K562 (cell line): ENCODE data around the gene LRRC43. TPM values are rescaled to one million over a fixed set of nuclear protein-coding genes. Genes with fewer than 3 reads are reported as not detected.

Experiments
- ATAC-seq: fragments of 200-7000 bp; cut with Tn5 transposase; 3 replicates; pipeline ENCODE4 v1.9.1; 2020; ENCODE audit warnings: moderate library complexity
- BruUV-seq: library from RNA; stranded (reverse); fragments of 400-500 nt; replicated peaks from 2 replicates; lab custom pipeline; 2021; lab: Mats Ljungman, UMichigan
- CTCF ChIA-PET: fragments of 300-600 bp; formaldehyde crosslinking; extraction: SDS; loops from one replicate; lab custom pipeline; 2021; ENCODE audit warnings: low intra/inter-chr PET ratio; lab: Yijun Ruan, JAX
- POLR2A ChIA-PET: fragments of 300-600, 350-650 bp; sonication (Branson Sonifier 250); formaldehyde crosslinking; extraction: SDS; loops from one replicate; lab custom pipeline; 2021; ENCODE audit warnings: antibody characterized with exemption, inconsistent platforms; lab: Yijun Ruan, JAX
- DNase-seq, 4 experiments: peaks; one replicate each; pipeline versions ENCODE4 v3.0.0 to v3.0.0-alpha.2; 2011 to 2018; ENCODE audit warnings: low spot score in 3 of 4, mixed read lengths in 3 of 4; ENCODE audit errors: extremely low read depth in 1 of 4
- FAIRE-seq: peaks from 2 replicates; lab custom pipeline; 2011; peaks lifted over from hg19 to GRCh38; lab: Jason Lieb, UNC
- H2AFZ ChIP-seq: 2 replicates; pipeline ENCODE4 v1.6.0; 2011; ENCODE audit warnings: low read depth, low read length, control low read depth, inconsistent platforms
- H3K27ac ChIP-seq: fragments of 200-600 bp; 3 replicates; pipeline ENCODE4 v1.8.0; 2011; ENCODE audit warnings: low read depth, mild to moderate bottlenecking, control low read depth, inconsistent platforms, low read length, moderate library complexity, mixed read lengths; ENCODE audit errors: extremely low read depth
- H3K27me3 ChIP-seq, 2 experiments: fragments of 300-600 bp in 1 of 2; 2 replicates in 1 of 2; 3 replicates in 1 of 2; pipeline versions ENCODE4 v1.6.0 to v1.8.0; 2011; ENCODE audit warnings: inconsistent platforms in 2 of 2, low read length in 2 of 2, mild to moderate bottlenecking in 1 of 2, mixed read lengths in 1 of 2, moderate library complexity in 1 of 2; ENCODE audit not compliant: control insufficient read depth in 2 of 2, insufficient read depth in 2 of 2
- H3K36me3 ChIP-seq: fragments of 300-600 bp; 3 replicates; pipeline ENCODE4 v1.8.0; 2011; ENCODE audit warnings: mild to moderate bottlenecking, low read length, inconsistent platforms; ENCODE audit not compliant: control insufficient read depth, insufficient read depth
- H3K4me1 ChIP-seq, 2 experiments: fragments of 200-600 bp in 1 of 2; replicated peaks in 1 of 2; 2 replicates in 1 of 2; 3 replicates in 1 of 2; pipeline versions ENCODE4 v1.5.1 to v1.8.0; 2011; ENCODE audit warnings: inconsistent platforms in 2 of 2, low read length in 2 of 2, mild to moderate bottlenecking in 1 of 2, mixed read lengths in 1 of 2, moderate library complexity in 1 of 2; ENCODE audit not compliant: control insufficient read depth in 2 of 2, insufficient read depth in 2 of 2
- H3K4me2 ChIP-seq: 2 replicates; pipeline ENCODE4 v1.6.1; 2011; ENCODE audit warnings: low read length, control low read depth, inconsistent platforms, mixed read lengths; ENCODE audit not compliant: insufficient read depth
- H3K4me3 ChIP-seq: fragments of 200-600 bp; sonication (generic), shearing (Covaris generic); 2 replicates; pipeline ENCODE4 v1.5.1; 2016; ENCODE audit warnings: control low read depth, inconsistent platforms
- H3K79me2 ChIP-seq: fragments of 200-600 bp; 3 replicates; pipeline ENCODE4 v1.8.0; 2011; ENCODE audit warnings: low read length, inconsistent platforms; ENCODE audit not compliant: control insufficient read depth, insufficient read depth
- H3K9ac ChIP-seq, 2 experiments: 2 replicates each; pipeline versions ENCODE4 v1.6.0 to v1.6.1; 2011; ENCODE audit warnings: low read depth in 2 of 2, low read length in 2 of 2, control low read depth in 1 of 2, inconsistent platforms in 1 of 2, mild to moderate bottlenecking in 1 of 2, mixed read lengths in 1 of 2; ENCODE audit not compliant: insufficient read depth in 1 of 2
- H3K9me1 ChIP-seq: one replicate; pipeline ENCODE4 v1.6.0; 2011; ENCODE audit warnings: inconsistent platforms, mild to moderate bottlenecking, low read length, moderate library complexity; ENCODE audit not compliant: control insufficient read depth, insufficient read depth
- H3K9me3 ChIP-seq: replicated peaks from 2 replicates; pipeline ENCODE4 v1.5.1; 2011; ENCODE audit warnings: low read depth, low read length, inconsistent platforms; ENCODE audit not compliant: control insufficient read depth, insufficient read depth
- H4K20me1 ChIP-seq: replicated peaks from 2 replicates; pipeline ENCODE4 v1.6.1; 2011; ENCODE audit warnings: low read length, inconsistent platforms, mixed read lengths; ENCODE audit not compliant: control insufficient read depth, insufficient read depth
- CHD2 ChIP-seq: IDR thresholded peaks from 2 replicates; pipeline ENCODE4 v1.6.1; 2011; ENCODE audit warnings: low read depth, low read length
- E2F4 ChIP-seq: sonication (generic); formaldehyde crosslinking; IDR thresholded peaks from 2 replicates; pipeline ENCODE4 v1.8.0; 2022; ENCODE audit warnings: mild to moderate bottlenecking, low read depth, missing genetic modification reagents
- EGR1 ChIP-seq: fragments of 450-650 bp; conservative IDR thresholded peaks from 2 replicates; pipeline ENCODE4 v1.6.1; 2017; ENCODE audit warnings: mild to moderate bottlenecking
- KLF16 ChIP-seq: IDR thresholded peaks from 2 replicates; pipeline ENCODE4 v1.6.1; 2016; ENCODE audit warnings: antibody characterized with exemption
- NR2C2 ChIP-seq, 2 experiments: fragments of 200-800 bp in 1 of 2; sonication (Bioruptor generic) in 1 of 2; sonication (generic) in 1 of 2; formaldehyde crosslinking in 1 of 2; IDR thresholded peaks; 2 replicates each; pipeline versions ENCODE4 v1.6.1 to v1.8.0; 2016 to 2022; ENCODE audit warnings: mild to moderate bottlenecking in 1 of 2, missing compliant biosample characterization in 1 of 2, missing genetic modification characterization in 1 of 2, missing genetic modification reagents in 1 of 2
- PREB ChIP-seq: sonication (generic); formaldehyde crosslinking; IDR thresholded peaks from 2 replicates; pipeline ENCODE4 v1.8.1; 2023; ENCODE audit warnings: mild to moderate bottlenecking, missing genetic modification reagents
- RBM17 ChIP-seq: fragments of 200-400 bp; formaldehyde crosslinking; IDR thresholded peaks from 2 replicates; pipeline ENCODE4 v1.6.1; 2017; ENCODE audit warnings: low read depth, mild to moderate bottlenecking, low read length, borderline replicate concordance
- RNF219 ChIP-seq: fragments of 250-450 bp; sonication (Bioruptor Pico); IDR thresholded peaks from 2 replicates; pipeline ENCODE4 v1.5.0; 2022; ENCODE audit warnings: mild to moderate bottlenecking
- STAT5B ChIP-seq: fragments of 250-450 bp; sonication (Bioruptor Pico); IDR thresholded peaks from 2 replicates; pipeline ENCODE4 v1.8.0; 2021; ENCODE audit warnings: mild to moderate bottlenecking, inconsistent platforms
- TEAD2 ChIP-seq: fragments of 450-650 bp; IDR thresholded peaks from 2 replicates; pipeline ENCODE4 v1.6.1; 2016; ENCODE audit warnings: missing genetic modification characterization, control low read depth, missing compliant biosample characterization
- ZNF274 ChIP-seq: IDR thresholded peaks from 2 replicates; pipeline ENCODE4 v1.6.1; 2011; ENCODE audit warnings: low read depth, mild to moderate bottlenecking, low read length, moderate library complexity, borderline replicate concordance
- ZNF311 ChIP-seq: fragments of 250-450 bp; sonication (Bioruptor Pico); IDR thresholded peaks from 2 replicates; pipeline ENCODE4 v1.4.0; 2020; ENCODE audit warnings: mild to moderate bottlenecking, moderate library complexity
- ZNF655 ChIP-seq: fragments of 250-450 bp; sonication (Bioruptor Pico); IDR thresholded peaks from 2 replicates; pipeline ENCODE4 v1.5.0; 2021
- ZNF696 ChIP-seq: fragments of 250-450 bp; sonication (Bioruptor Pico); conservative IDR thresholded peaks from 2 replicates; pipeline ENCODE4 v1.4.0; 2020; ENCODE audit warnings: mild to moderate bottlenecking, moderate library complexity
- ZNF766 ChIP-seq: fragments of 200-800 bp; sonication (Bioruptor generic); conservative IDR thresholded peaks from 2 replicates; pipeline ENCODE4 v1.6.1; 2016; ENCODE audit warnings: missing genetic modification characterization, missing compliant biosample characterization
- WGBS: fragments of 100-300 bp; shearing (Covaris generic); methylation state at CpG from one replicate; pipeline ENCODE4 v1.1.6; 2016; ENCODE audit warnings: low coverage, mixed read lengths; ENCODE audit not compliant: insufficient coverage; ENCODE audit errors: missing lambda C conversion rate; 5-methylcytosine and 5-hydroxymethylcytosine counted together
- in situ Hi-C: fragments of 300-500 bp; cut with MboI; formaldehyde crosslinking; loops from 4 replicates; pipeline ENCODE4 v1.15.0; 2018; ENCODE audit warnings: inconsistent platforms, mixed read lengths
- intact Hi-C: fragments of 100-400 bp; cut with micrococcal nuclease; formaldehyde crosslinking; loops from 2 replicates; pipeline ENCODE4 v1.14.2; 2022
- polyA plus RNA-seq, 8 experiments: library from polyadenylated mRNA; depleted of rRNA in 4 of 8; stranded (reverse) in 5 of 8; unstranded in 3 of 8; fragments of >200 nt; fragmentation: Nextera tagmentation in 2 of 8; fragmentation: Illumina TruSeq in 1 of 8; extraction: Ambion mirVana in 2 of 8; extraction: Trizol in 1 of 8; gene quantifications; 2 replicates each; pipeline versions ENCODE4 v1.2.1 to v1.2.3, GENCODE V29; 2011 to 2014; ENCODE audit warnings: inconsistent platforms in 1 of 8, missing spikeins in 1 of 8
- total RNA-seq, 7 experiments: library from RNA; depleted of rRNA in 6 of 7; stranded (reverse); fragments of >200 nt in 6 of 7; fragmentation: Illumina TruSeq in 2 of 7; extraction: Trizol in 2 of 7; gene quantifications; 2 replicates each; pipeline versions ENCODE4 v1.2.1 to v1.2.3, GENCODE V29; 2011 to 2021; ENCODE audit warnings: low replicate concordance in 1 of 7

The LRRC43 gene
- total and polyA plus RNA-seq, 9 of the 15 experiments (the other 6 are each of a cell fraction or from before 2014, with no cell fraction given) = 0.19 TPM; not detected in 8

GRCh38 chr12:122244565-122245371 lies 61.8 kb downstream of the LRRC43 start:
- Histone ChIP-seq H3K27me3 (no peaks in the 10 kb centered on the region), H3K79me2 (no peaks in the 10 kb centered on the region), H4K20me1 (no peaks in the 10 kb centered on the region), H3K9me1 (no peaks in the 10 kb centered on the region), H2AFZ (peak overlapping the region; percentile 27; the same call in 1 of the 2 replicates), H3K9me3 (no peaks in the 10 kb centered on the region), H3K36me3 (peaks cover 26% of the 10 kb centered on the region), H3K9ac (no peak overlapping the region; a peak in 1 of 4 replicates), H3K4me3 (no peak overlapping the region), H3K4me2 (0 out of 2 replicates have a peak overlapping the region, but pooled peaks have one; percentile 32), H3K27ac (peak overlapping the region; percentile 13; the same call in 1 of the 3 replicates), H3K4me1 (peaks cover 2 to 9% of the 10 kb centered on the region in 2 experiments; a peak in 3 of 5 replicates)
- TF ChIP-seq KLF16 (no peak), E2F4 (CRISPR knock-in tag) (no peak), TEAD2 (tag) (no peak), RBM17 (no peak), STAT5B (no peak), EGR1 (no peak), ZNF655 (CRISPR knock-in tag) (no peak), RNF219 (CRISPR knock-in tag) (no peak), CHD2 (no peak), NR2C2 (CRISPR knock-in tag; IDR thresholded peaks at IDR 0.05) (no peak), NR2C2 (tag; IDR thresholded peaks at IDR 0.05) (no peak), ZNF311 (CRISPR knock-in tag) (no peak), PREB (CRISPR knock-in tag) (no peak), ZNF766 (CRISPR knock-in tag) (no peak), ZNF696 (CRISPR knock-in tag) (no peak), ZNF274 (no peak)
- POLR2A ChIA-PET = interaction anchor here (0.7 to 1.6 kb wide), 8 partner anchors 9 to 23 kb away, joined by 3 to 6 read pairs (median 4); partner anchors contain the start of gene VPS33A
- FAIRE-seq = peak; percentile 19
- DNase-seq = no peak
- no TSS peak for BruUV-seq
- WGBS = 37% methylated on average over 11 of the region's 11 CpGs
- ATAC-seq = peak; percentile 65
- intact Hi-C loops = no loop called here
- in situ Hi-C loops = no loop called here
- CTCF ChIA-PET = no interaction called here
